ENCODE results near the gene MRGPRD.

The MRGPRD gene

GRCh38 chr11:68980776-68981065, at the start of gene MRGPRD:
MRGPRD (minus strand) TSS chr11:68980986; CDS start chr11:68980986, 0 bp downstream.
- DNase-seq = no peak

- DNase-seq = no peak
Observed at GRCh38 chr11:69030301-69030700, 49.5 kb upstream of the MRGPRD start.

GRCh38 chr11:69027704-69028372, 47.1 kb upstream of the MRGPRD start:
- DNase-seq = no peak

GRCh38 chr11:69024509-69024908, 43.7 kb upstream of the MRGPRD start:
- DNase-seq = no peak

GRCh38 chr11:69022260-69022659, 41.5 kb upstream of the MRGPRD start:
- DNase-seq = no peak

- no peak for DNase-seq
Observed at GRCh38 chr11:69018924-69019323, 38.1 kb upstream of the MRGPRD start.

GRCh38 chr11:69017951-69018350, 37.2 kb upstream of the MRGPRD start:
- DNase-seq = no peak

- no peak for DNase-seq
Observed at GRCh38 chr11:69014898-69015549, 34.2 kb upstream of the MRGPRD start.

- no peak for DNase-seq
Observed at GRCh38 chr11:69014084-69014851, 33.5 kb upstream of the MRGPRD start.

GRCh38 chr11:69013009-69013951, 32.5 kb upstream of the MRGPRD start, which contains the start of gene MRGPRF:
MRGPRF (minus strand) TSS chr11:69013246; CDS start chr11:69009901, 3,345 bp downstream.
- DNase-seq = no peak

GRCh38 chr11:69012092-69013008, 31.6 kb upstream of the MRGPRD start:
- DNase-seq = no peak

GRCh38 chr11:69011624-69012091, 30.9 kb upstream of the MRGPRD start:
- DNase-seq = no peak

GRCh38 chr11:69010964-69011623, 30.3 kb upstream of the MRGPRD start:
- peak; percentile 18 for DNase-seq

GRCh38 chr11:69010361-69010891, 29.6 kb upstream of the MRGPRD start:
- no peak for DNase-seq

- DNase-seq = no peak
Observed at GRCh38 chr11:69009441-69010211, 28.8 kb upstream of the MRGPRD start.

- no peak for DNase-seq
Observed at GRCh38 chr11:69008737-69009440, 28.1 kb upstream of the MRGPRD start.

- DNase-seq = no peak
Observed at GRCh38 chr11:69007975-69008381, 27.2 kb upstream of the MRGPRD start.

GRCh38 chr11:69006816-69007215, 26.0 kb upstream of the MRGPRD start:
- no peak for DNase-seq

Measured in midbrain (tissue), 1 donor.